ENCODE measurements around the gene RAB1A. TPM values are rescaled to one million over a fixed set of nuclear protein-coding genes. Genes with fewer than 3 reads are reported as not detected.

RAB1A gene
- total and polyA plus RNA-seq, 9 donors = 57.5 to 125 (median 104) TPM

GRCh38 chr2:65085148-65085547 is 44.8 kb downstream of the RAB1A start:
- DNase-seq = no peak
- no peak overlapping the region for H3K27ac ChIP-seq
- H3K4me1 ChIP-seq (ENCODE audit: insufficient read depth) = peaks cover 18% of the 10 kb centered on the region
- TF ChIP-seq EP300 (IDR thresholded peaks at IDR 0.05) (no peak), POLR2A (IDR thresholded peaks at IDR 0.05) (no peak)
- TF ChIP-seq, protein P1, sequence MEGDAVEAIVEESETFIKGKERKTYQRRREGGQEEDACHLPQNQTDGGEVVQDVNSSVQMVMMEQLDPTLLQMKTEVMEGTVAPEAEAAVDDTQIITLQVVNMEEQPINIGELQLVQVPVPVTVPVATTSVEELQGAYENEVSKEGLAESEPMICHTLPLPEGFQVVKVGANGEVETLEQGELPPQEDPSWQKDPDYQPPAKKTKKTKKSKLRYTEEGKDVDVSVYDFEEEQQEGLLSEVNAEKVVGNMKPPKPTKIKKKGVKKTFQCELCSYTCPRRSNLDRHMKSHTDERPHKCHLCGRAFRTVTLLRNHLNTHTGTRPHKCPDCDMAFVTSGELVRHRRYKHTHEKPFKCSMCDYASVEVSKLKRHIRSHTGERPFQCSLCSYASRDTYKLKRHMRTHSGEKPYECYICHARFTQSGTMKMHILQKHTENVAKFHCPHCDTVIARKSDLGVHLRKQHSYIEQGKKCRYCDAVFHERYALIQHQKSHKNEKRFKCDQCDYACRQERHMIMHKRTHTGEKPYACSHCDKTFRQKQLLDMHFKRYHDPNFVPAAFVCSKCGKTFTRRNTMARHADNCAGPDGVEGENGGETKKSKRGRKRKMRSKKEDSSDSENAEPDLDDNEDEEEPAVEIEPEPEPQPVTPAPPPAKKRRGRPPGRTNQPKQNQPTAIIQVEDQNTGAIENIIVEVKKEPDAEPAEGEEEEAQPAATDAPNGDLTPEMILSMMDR (IDR thresholded peaks at IDR 0.05) = no peak
- H3K4me3 ChIP-seq = no peak overlapping the region
- intact Hi-C loops (cut with DNase I) = no loop called here
- WGBS, 3 donors = 91 to 96% (median 95%) methylated on average over 3 of the region's 3 CpGs
- H3K27me3 ChIP-seq = no peaks in the 10 kb centered on the region
- no peaks in the 10 kb centered on the region for H3K9me3 ChIP-seq
- no peaks in the 10 kb centered on the region for H3K36me3 ChIP-seq

GRCh38 chr2:65081232-65081685 is 48.6 kb downstream of the RAB1A start:
- TF ChIP-seq POLR2A (IDR thresholded peaks at IDR 0.05) (no peak), EP300 (IDR thresholded peaks at IDR 0.05) (no peak)
- TF ChIP-seq, protein P1 (IDR thresholded peaks at IDR 0.05) = no peak
- no peaks in the 10 kb centered on the region for H3K9me3 ChIP-seq
- peaks cover 15% of the 10 kb centered on the region for H3K4me1 ChIP-seq (ENCODE audit: insufficient read depth)
- H3K4me3 ChIP-seq = no peak overlapping the region
- H3K27me3 ChIP-seq = no peaks in the 10 kb centered on the region
- 18 to 44% (median 35%) methylated on average over 4 of the region's 4 CpGs for WGBS, 3 donors
- intact Hi-C loops (cut with DNase I) = loop anchor here in 1 of 4 donors (5.0 kb wide), 1 partner anchor 36 kb away; no protein-coding TSS in a partner anchor
- H3K27ac ChIP-seq = peak overlapping the region in 1 of 2 donors; percentile 43
- DNase-seq = no peak
- no peaks in the 10 kb centered on the region for H3K36me3 ChIP-seq

GRCh38 chr2:65079017-65079416 is 50.9 kb downstream of the RAB1A start:
- DNase-seq = no peak
- intact Hi-C loops (cut with DNase I) = loop anchor here in 2 of 4 donors (10.0 kb wide), 2 partner anchors 46 to 106 kb away; no protein-coding TSS in a partner anchor
- TF ChIP-seq, protein P1 (IDR thresholded peaks at IDR 0.05) = no peak
- TF ChIP-seq POLR2A (IDR thresholded peaks at IDR 0.05) (no peak), EP300 (IDR thresholded peaks at IDR 0.05) (no peak)
- no peak overlapping the region for H3K27ac ChIP-seq
- peaks cover 20% of the 10 kb centered on the region for H3K4me1 ChIP-seq (ENCODE audit: insufficient read depth)
- no peaks in the 10 kb centered on the region for H3K9me3 ChIP-seq
- no peaks in the 10 kb centered on the region for H3K27me3 ChIP-seq
- H3K4me3 ChIP-seq = no peak overlapping the region
- 91 to 95% (median 93%) methylated on average over 6 of the region's 6 CpGs for WGBS, 3 donors
- H3K36me3 ChIP-seq = no peaks in the 10 kb centered on the region

- 96 to 98% (median 96%) methylated on average over 7 of the region's 7 CpGs for WGBS, 3 donors
- H3K9me3 ChIP-seq = no peaks in the 10 kb centered on the region
- intact Hi-C loops (cut with DNase I) = loop anchor here in 2 of 4 donors (10.0 kb wide), 2 partner anchors 47 to 107 kb away; no protein-coding TSS in a partner anchor
- H3K27ac ChIP-seq = no peak overlapping the region
- no peak for DNase-seq
- H3K27me3 ChIP-seq = no peaks in the 10 kb centered on the region
- TF ChIP-seq POLR2A (IDR thresholded peaks at IDR 0.05) = no peak
- no peak for TF ChIP-seq EP300 (IDR thresholded peaks at IDR 0.05)
- TF ChIP-seq, protein P1 (IDR thresholded peaks at IDR 0.05) = no peak
- H3K4me1 ChIP-seq (ENCODE audit: insufficient read depth) = peaks cover 20% of the 10 kb centered on the region
- H3K36me3 ChIP-seq = no peaks in the 10 kb centered on the region
- H3K4me3 ChIP-seq = no peak overlapping the region
Measured at GRCh38 chr2:65077898-65078297, 52.0 kb downstream of the RAB1A start.
